OCI-LY1 (cell line): ENCODE data around the gene MAP3K7CL.

Experiments
- H2AFZ ChIP-seq: fragments of 200-600 bp; sonication (generic), shearing (Covaris generic); 2 replicates; pipeline ENCODE4 v1.6.0; 2014; ENCODE audit warnings: antibody characterized with exemption, mild to moderate bottlenecking, low read length
- H3F3A ChIP-seq: fragments of 200-600 bp; sonication (generic), shearing (Covaris generic); 2 replicates; pipeline ENCODE4 v1.6.0; 2014; ENCODE audit warnings: mild to moderate bottlenecking, antibody characterized with exemption, low read length, moderate library complexity; ENCODE audit not compliant: insufficient read depth
- H3K27ac ChIP-seq: fragments of 200-600 bp; sonication (generic); 2 replicates; pipeline ENCODE4 v1.5.1; 2014; ENCODE audit warnings: low read length, mixed run types, mild to moderate bottlenecking, low read depth; ENCODE audit not compliant: poor library complexity, severe bottlenecking
- H3K27me3 ChIP-seq: fragments of 200-600 bp; sonication (generic); 2 replicates; pipeline ENCODE4 v1.6.0; 2014; ENCODE audit warnings: antibody characterized with exemption, mild to moderate bottlenecking, low read length, moderate library complexity; ENCODE audit not compliant: insufficient read depth
- H3K36me3 ChIP-seq: fragments of 200-600 bp; sonication (generic); 2 replicates; pipeline ENCODE4 v1.6.1; 2014; ENCODE audit warnings: mild to moderate bottlenecking, antibody characterized with exemption, low read length, moderate library complexity, mixed read lengths; ENCODE audit not compliant: insufficient read depth
- H3K4me1 ChIP-seq: fragments of 200-600 bp; sonication (generic); 2 replicates; pipeline ENCODE4 v1.5.1; 2014; ENCODE audit warnings: mild to moderate bottlenecking, low read length, moderate library complexity; ENCODE audit not compliant: insufficient read depth, severe bottlenecking
- H3K4me2 ChIP-seq: fragments of 200-600 bp; sonication (generic), shearing (Covaris generic); 2 replicates; pipeline ENCODE4 v1.6.1; 2014; ENCODE audit warnings: low read length
- H3K4me3 ChIP-seq: fragments of 200-600 bp; sonication (generic); 2 replicates; pipeline ENCODE4 v1.5.1; 2014; ENCODE audit warnings: low read length, low read depth, mild to moderate bottlenecking, mixed read lengths; ENCODE audit not compliant: poor library complexity, severe bottlenecking
- H3K79me2 ChIP-seq: fragments of 200-600 bp; shearing (Covaris generic); 2 replicates; pipeline ENCODE4 v1.6.1; 2016; ENCODE audit warnings: mixed run types, low read length, mixed read lengths; ENCODE audit not compliant: insufficient read depth
- H3K9ac ChIP-seq: fragments of 200-600 bp; sonication (generic), shearing (Covaris generic); 2 replicates; pipeline ENCODE4 v1.6.1; 2014; ENCODE audit warnings: mild to moderate bottlenecking, low read length, mixed read lengths
- H3K9me2 ChIP-seq: fragments of 200-600 bp; sonication (generic), shearing (Covaris generic); 2 replicates; pipeline ENCODE4 v1.6.1; 2014; ENCODE audit warnings: low read depth, mild to moderate bottlenecking, low read length, mixed read lengths
- H3K9me3 ChIP-seq: fragments of 200-600 bp; shearing (Covaris generic); 2 replicates; pipeline ENCODE4 v1.6.1; 2014; ENCODE audit warnings: low read length, mixed read lengths
- H4K20me1 ChIP-seq: fragments of 200-600 bp; sonication (generic), shearing (Covaris generic); 2 replicates; pipeline ENCODE4 v1.6.0; 2016; ENCODE audit warnings: mild to moderate bottlenecking, low read length; ENCODE audit not compliant: insufficient read depth
- CTCF ChIP-seq: fragments of 200-600 bp; sonication (generic), shearing (Covaris generic); IDR thresholded peaks from 2 replicates; pipeline ENCODE4 v1.5.1; 2017; ENCODE audit warnings: mild to moderate bottlenecking, antibody characterized with exemption, low read length, moderate library complexity, mixed read lengths
- EZH2 ChIP-seq: fragments of 200-600 bp; sonication (generic), shearing (Covaris generic); IDR thresholded peaks from 2 replicates; pipeline ENCODE4 v1.8.0; 2017; ENCODE audit warnings: borderline replicate concordance, mixed run types, mild to moderate bottlenecking, antibody characterized with exemption, low read length, moderate library complexity, mixed read lengths

Gene MAP3K7CL

GRCh38 chr21:29215709-29216108 lies 85.3 kb downstream of the MAP3K7CL start:
- Histone ChIP-seq H4K20me1 (no peaks in the 10 kb centered on the region), H3K9me3 (no peaks in the 10 kb centered on the region), H3K36me3 (no peaks in the 10 kb centered on the region), H3K79me2 (no peaks in the 10 kb centered on the region), H3K4me3 (no peak overlapping the region), H3F3A (no peaks in the 10 kb centered on the region), H3K9ac (no peak overlapping the region), H3K27ac (no peak overlapping the region), H2AFZ (no peak overlapping the region), H3K4me2 (no peak overlapping the region), H3K9me2 (no peaks in the 10 kb centered on the region), H3K27me3 (no peaks in the 10 kb centered on the region), H3K4me1 (no peaks in the 10 kb centered on the region)
- TF ChIP-seq CTCF, result no peak
- TF ChIP-seq EZH2, result no peak

GRCh38 chr21:29217818-29218291 lies 87.4 kb downstream of the MAP3K7CL start:
- Histone ChIP-seq H3K4me1 (no peaks in the 10 kb centered on the region), H3K9ac (no peak overlapping the region), H3K36me3 (no peaks in the 10 kb centered on the region), H3K27ac (no peak overlapping the region), H3K4me2 (no peak overlapping the region), H3K79me2 (no peaks in the 10 kb centered on the region), H4K20me1 (no peaks in the 10 kb centered on the region), H3F3A (no peaks in the 10 kb centered on the region), H3K27me3 (no peaks in the 10 kb centered on the region), H3K9me3 (no peaks in the 10 kb centered on the region), H3K9me2 (no peaks in the 10 kb centered on the region), H2AFZ (no peak overlapping the region), H3K4me3 (no peak overlapping the region)
- TF ChIP-seq CTCF (no peak), EZH2 (no peak)

GRCh38 chr21:29218749-29219148 lies 88.3 kb downstream of the MAP3K7CL start:
- no peaks in the 10 kb centered on the region for H4K20me1 ChIP-seq
- no peak overlapping the region for H2AFZ ChIP-seq
- H3K9me3 ChIP-seq, result no peaks in the 10 kb centered on the region
- TF ChIP-seq EZH2 (no peak), CTCF (no peak)
- H3K27me3 ChIP-seq, result no peaks in the 10 kb centered on the region
- H3K4me1 ChIP-seq, result no peaks in the 10 kb centered on the region
- no peaks in the 10 kb centered on the region for H3F3A ChIP-seq
- H3K4me2 ChIP-seq, result no peak overlapping the region
- H3K79me2 ChIP-seq, result no peaks in the 10 kb centered on the region
- no peaks in the 10 kb centered on the region for H3K36me3 ChIP-seq
- no peak overlapping the region for H3K27ac ChIP-seq
- no peak overlapping the region for H3K4me3 ChIP-seq
- H3K9ac ChIP-seq, result no peak overlapping the region
- no peaks in the 10 kb centered on the region for H3K9me2 ChIP-seq
